Omental fat pad (tissue), 4 donors: ENCODE results near the gene DENND4B. TPM values are rescaled to one million over a fixed set of nuclear protein-coding genes. Genes with fewer than 3 reads are reported as not detected.

Experiments
- ATAC-seq: fragments of 150-250 bp; one replicate; pipeline ENCODE4 v1.9.1; 2016; ENCODE audit warnings: mild to moderate bottlenecking, moderate library complexity; ENCODE audit not compliant: low FRiP score
- DNase-seq: peaks from one replicate; pipeline ENCODE4 v3.0.0-alpha.2; 2019; ENCODE audit warnings: low spot score
- total RNA-seq, 4 donors: library from RNA; depleted of rRNA; stranded (reverse); fragments of >200 nt; gene quantifications; one replicate each; pipeline ENCODE4 v1.1.0, GENCODE V29; 2016
- TF ChIP-seq, protein P1 (sequence below), 3 donors: fragments of 450-650 bp; IDR thresholded peaks; one replicate each; pipeline ENCODE4 v1.5.1; 2016 to 2017; ENCODE audit warnings: antibody characterized with exemption in 3 of 3, mild to moderate bottlenecking in 3 of 3, moderate library complexity in 2 of 3

Gene DENND4B
- total RNA-seq, 4 donors from 2014 or later, result 21.8 to 75.0 (median 50.3) TPM

DNA sequence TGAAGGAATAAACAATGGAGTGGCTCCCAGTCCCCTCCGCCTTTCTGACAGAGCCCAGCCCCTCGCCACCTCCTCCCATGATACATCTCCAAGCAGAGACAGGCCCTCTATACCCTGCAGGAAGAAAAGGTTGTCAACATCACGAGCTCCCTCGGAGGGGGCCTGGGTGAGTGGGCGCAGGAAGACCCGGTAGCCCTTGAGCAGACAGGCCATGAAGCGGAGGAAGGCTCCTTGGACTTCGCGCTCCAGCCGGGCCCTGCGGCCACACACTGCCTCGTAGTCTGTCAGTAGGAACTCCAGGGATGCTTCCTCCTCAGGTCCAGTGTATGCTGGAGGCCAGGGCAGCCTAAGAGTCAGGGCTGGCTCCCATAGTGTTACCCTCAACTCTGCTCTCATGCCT, 7.0 kb downstream of the DENND4B start:
- no peak for DNase-seq
- TF ChIP-seq, protein P1, sequence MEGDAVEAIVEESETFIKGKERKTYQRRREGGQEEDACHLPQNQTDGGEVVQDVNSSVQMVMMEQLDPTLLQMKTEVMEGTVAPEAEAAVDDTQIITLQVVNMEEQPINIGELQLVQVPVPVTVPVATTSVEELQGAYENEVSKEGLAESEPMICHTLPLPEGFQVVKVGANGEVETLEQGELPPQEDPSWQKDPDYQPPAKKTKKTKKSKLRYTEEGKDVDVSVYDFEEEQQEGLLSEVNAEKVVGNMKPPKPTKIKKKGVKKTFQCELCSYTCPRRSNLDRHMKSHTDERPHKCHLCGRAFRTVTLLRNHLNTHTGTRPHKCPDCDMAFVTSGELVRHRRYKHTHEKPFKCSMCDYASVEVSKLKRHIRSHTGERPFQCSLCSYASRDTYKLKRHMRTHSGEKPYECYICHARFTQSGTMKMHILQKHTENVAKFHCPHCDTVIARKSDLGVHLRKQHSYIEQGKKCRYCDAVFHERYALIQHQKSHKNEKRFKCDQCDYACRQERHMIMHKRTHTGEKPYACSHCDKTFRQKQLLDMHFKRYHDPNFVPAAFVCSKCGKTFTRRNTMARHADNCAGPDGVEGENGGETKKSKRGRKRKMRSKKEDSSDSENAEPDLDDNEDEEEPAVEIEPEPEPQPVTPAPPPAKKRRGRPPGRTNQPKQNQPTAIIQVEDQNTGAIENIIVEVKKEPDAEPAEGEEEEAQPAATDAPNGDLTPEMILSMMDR (IDR thresholded peaks at IDR 0.05), result no peak
- no peak for ATAC-seq

DNA sequence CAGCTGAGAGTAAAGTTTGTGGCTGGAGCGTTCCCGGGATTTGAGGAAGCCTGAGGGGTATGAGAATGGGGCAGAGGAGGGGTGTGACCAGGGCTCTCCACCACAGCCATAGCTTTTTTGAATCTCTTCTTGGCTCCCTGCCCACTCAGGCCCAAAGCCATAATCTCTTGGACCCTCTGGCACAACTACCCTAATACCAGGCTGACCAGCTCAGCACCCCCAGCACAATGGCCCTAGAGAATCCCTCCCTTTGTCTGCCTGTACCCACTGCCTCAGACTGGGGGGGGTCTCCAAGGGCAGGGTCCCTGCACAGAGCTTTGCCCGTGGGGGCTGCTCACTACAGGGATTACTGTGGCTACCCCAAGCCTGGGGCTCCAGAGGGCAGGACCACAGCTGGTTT, 7.5 kb downstream of the DENND4B start:
- TF ChIP-seq, protein P1 (IDR thresholded peaks at IDR 0.05), result no peak
- no peak for DNase-seq
- no peak for ATAC-seq

DNA sequence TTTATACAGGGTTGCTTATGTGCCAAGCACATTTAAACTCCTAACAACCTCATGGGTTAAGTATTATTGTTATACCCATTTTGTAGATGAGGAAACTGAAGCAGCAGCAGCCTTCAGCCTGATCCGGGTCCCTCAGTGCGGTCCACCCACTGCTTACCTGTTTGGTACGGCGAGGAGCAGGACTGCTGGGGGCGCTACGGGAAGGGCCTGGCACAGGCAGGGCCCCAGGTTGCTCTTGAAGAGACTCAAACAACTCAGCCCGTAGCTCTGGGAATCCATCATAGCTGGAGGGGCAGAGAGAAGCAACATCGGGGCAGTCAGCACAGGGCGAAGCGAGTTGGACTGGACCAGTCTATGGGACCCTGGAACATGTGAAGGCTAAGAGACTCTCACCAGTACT, 9.2 kb downstream of the DENND4B start:
- ATAC-seq, result no peak
- no peak for DNase-seq
- TF ChIP-seq, protein P1 (IDR thresholded peaks at IDR 0.05), result no peak

DNA sequence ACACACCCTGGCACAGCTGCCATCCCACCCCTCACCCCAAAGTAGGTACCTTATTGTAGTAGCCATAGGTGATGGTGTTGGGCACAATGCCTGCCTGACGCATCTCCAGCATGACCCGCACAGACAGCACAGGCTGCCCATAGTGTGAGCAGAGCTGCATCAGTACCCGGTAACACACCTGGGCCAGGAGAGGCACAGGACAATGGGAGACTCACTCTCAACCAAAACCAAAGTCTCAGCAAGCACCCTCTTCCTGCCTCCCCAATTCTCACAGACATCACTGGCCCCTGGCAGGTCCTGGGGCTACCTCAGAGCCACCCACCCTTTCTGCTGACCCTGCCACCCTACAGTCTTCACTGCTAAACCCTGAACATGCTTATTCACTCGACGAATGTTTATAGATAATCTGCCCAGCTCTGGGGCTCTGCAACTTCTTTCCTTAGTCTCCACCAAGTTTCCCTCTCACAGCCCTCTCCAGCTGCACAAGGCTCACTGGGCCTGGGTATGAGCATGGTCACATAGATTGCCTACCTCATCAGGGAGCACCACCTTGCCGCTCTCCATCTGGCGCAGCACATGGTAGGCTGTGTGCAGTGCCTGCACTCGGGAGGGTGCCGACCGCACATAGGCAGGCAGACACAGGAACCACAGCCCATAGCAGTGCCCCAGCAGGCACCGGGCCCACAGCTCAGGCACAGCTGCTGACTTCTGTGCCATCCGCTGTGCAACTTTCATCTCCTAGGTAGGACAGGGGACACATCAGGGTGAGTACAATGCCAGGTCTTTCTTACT, 10.3 kb downstream of the DENND4B start:
- no peak for ATAC-seq
- DNase-seq, result no peak
- TF ChIP-seq, protein P1 (IDR thresholded peaks at IDR 0.05), result no peak

DNA sequence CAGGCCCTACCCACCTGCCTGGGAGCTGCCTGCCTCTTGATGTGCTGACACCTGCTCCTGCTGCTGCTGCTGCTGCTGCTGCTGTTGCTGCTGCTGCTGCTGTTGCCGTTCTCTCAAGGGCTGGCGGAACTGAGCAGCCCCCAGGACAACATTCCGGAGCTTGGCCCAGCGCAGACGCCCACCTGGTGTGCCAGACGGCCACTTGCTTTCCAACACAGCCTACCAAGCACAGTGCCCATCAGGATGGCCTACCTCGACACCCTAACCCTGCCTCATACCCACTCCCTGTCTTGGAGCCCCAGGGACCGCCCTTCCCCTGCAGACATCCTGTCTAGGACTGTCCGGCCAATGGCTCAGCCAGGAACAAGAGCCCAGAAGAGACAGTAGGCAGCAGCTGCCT, 11.8 kb downstream of the DENND4B start:
- DNase-seq (no peak), ATAC-seq (no peak)
- TF ChIP-seq, protein P1 (IDR thresholded peaks at IDR 0.05), result no peak

DNA sequence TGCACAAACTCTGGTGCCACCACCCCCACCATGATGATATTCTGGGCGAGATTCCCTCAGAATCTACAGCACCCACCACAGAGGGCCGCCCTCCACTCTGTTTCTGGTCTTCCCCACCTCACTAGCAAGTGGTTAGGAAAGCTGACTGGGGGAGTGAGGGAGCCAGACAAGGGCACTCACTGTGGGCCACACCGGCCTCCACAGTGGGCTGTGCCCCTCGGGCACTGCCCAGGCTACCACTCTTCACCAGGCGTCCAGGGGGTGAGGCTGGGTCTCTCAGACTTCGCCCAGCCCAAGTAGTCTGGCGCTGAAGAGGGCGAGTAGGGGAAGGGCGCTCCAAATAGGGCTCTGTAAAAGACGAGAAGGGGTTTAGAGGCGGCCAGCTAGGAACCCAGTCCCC, 12.6 kb downstream of the DENND4B start:
- ATAC-seq (no peak), DNase-seq (no peak)
- TF ChIP-seq, protein P1 (IDR thresholded peaks at IDR 0.05), result no peak

DNA sequence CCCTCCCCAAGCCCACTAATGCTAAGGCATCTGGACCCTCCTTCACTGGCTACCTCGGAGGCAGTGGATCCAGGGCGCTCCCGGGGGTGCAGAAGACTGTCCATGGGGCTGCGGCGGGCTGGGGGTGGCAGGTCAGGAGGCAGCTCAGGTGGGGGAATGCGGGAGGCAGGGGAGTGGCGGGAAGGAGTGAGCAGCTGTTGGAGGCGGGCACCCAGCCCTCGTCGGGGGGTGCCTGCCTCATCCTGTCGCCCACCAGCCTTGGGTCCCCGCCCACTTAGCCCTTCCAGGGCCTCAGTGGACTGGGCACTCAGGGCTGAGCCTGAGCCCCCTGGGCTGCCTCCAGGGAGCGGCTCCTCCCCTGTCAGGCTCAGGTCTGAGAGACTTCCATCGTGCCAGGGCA, 13.1 kb downstream of the DENND4B start:
- no peak for DNase-seq
- TF ChIP-seq, protein P1 (IDR thresholded peaks at IDR 0.05), result no peak
- ATAC-seq, result no peak
